H1 (cell line): Measurements from ENCODE around the gene NPNT.

Source experiments
- CTCF ChIP-seq, 3 experiments: IDR thresholded peaks; 1 replicate in 2 of 3; 2 replicates in 1 of 3; pipeline versions ENCODE4 v1.5.1 to v1.6.1; 2011; ENCODE audit warnings: low read length in 3 of 3, mild to moderate bottlenecking in 3 of 3, inconsistent platforms in 2 of 3, low read depth in 1 of 3, moderate library complexity in 1 of 3; ENCODE audit not compliant: insufficient read depth in 1 of 3; ENCODE audit errors: control extremely low read depth in 1 of 3
- EP300 ChIP-seq, 2 experiments: IDR thresholded peaks; 1 replicate in 1 of 2; 2 replicates in 1 of 2; pipeline ENCODE4 v1.6.1; 2011 to 2012; ENCODE audit warnings: low read depth in 2 of 2, low read length in 2 of 2, mild to moderate bottlenecking in 2 of 2, borderline replicate concordance in 1 of 2, inconsistent platforms in 1 of 2, moderate library complexity in 1 of 2
- KDM1A ChIP-seq: fragments of 200-600, 300-600 bp; sonication (generic); IDR thresholded peaks from 2 replicates; pipeline ENCODE4 v1.7.1; 2016; ENCODE audit warnings: mild to moderate bottlenecking, low read length, borderline replicate concordance
- RNF2 ChIP-seq: fragments of 200-900, 300-1000 bp; sonication (generic); IDR thresholded peaks from 2 replicates; pipeline ENCODE4 v1.7.1; 2016; ENCODE audit warnings: borderline replicate concordance, low read depth, mild to moderate bottlenecking, antibody characterized with exemption, low read length; ENCODE audit not compliant: poor library complexity, severe bottlenecking; ENCODE audit errors: missing control alignments
- TEAD4 ChIP-seq: IDR thresholded peaks from 2 replicates; pipeline ENCODE4 v1.6.1; 2012; ENCODE audit warnings: low read depth, low read length, inconsistent platforms, mixed read lengths
- TF ChIP-seq, protein P1 (sequence below): IDR thresholded peaks from 2 replicates; pipeline ENCODE4 v1.6.1; 2011; ENCODE audit warnings: low read depth, mild to moderate bottlenecking, low read length; ENCODE audit not compliant: insufficient read depth

DNA sequence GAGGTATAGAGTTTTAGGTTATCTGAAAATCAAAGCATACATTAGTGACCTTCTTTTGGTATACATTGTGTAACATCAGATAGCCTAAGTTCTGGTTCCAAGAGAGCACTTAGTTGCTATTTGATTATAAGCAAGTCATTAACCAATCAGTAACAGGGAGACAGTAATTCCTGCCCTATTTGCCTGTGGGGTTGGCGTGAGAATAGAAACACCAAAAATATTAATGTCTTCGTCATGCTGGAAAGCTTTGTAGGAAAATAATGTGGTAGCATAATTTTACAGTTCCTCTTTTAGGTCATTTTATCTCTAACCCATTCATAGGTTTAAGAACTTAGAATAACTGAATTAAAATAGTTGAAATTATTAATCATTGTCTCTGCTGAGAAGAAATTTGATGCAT, 37.8 kb downstream of the NPNT start:
- TF ChIP-seq CTCF (IDR thresholded peaks at IDR 0.05; ENCODE audit: control extremely low read depth in 1 of 3, insufficient read depth in 1 of 3, low read depth in 1 of 3, low read length in 3 of 3) (no peak), TEAD4 (no peak), KDM1A (no peak), RNF2 (no peak), EP300 (IDR thresholded peaks at IDR 0.05; ENCODE audit: borderline replicate concordance in 1 of 2, low read depth in 2 of 2, low read length in 2 of 2) (no peak)
- TF ChIP-seq, protein P1, sequence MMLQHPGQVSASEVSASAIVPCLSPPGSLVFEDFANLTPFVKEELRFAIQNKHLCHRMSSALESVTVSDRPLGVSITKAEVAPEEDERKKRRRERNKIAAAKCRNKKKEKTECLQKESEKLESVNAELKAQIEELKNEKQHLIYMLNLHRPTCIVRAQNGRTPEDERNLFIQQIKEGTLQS = no peak
